ENCODE measurements around the gene C16orf92. TPM values are rescaled to one million over a fixed set of nuclear protein-coding genes. Genes with fewer than 3 reads are reported as not detected.

The C16orf92 gene
- total RNA-seq, 1 donor from 2014 or later, result not detected

DNA sequence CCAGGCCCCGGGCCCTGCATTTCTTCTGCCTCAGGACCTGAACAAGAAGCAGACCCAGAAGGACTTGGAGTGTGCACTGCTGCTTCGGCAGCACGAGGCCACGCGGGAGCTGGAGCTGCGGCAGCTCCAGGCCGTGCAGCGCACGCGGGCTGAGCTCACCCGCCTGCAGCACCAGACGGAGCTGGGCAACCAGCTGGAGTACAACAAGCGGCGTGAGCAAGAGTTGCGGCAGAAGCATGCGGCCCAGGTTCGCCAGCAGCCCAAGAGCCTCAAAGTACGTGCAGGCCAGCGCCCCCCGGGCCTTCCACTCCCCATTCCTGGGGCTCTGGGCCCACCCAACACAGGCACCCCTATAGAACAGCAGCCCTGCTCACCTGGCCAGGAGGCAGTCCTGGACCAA is 36.8 kb upstream of the C16orf92 start:
- H3K27ac Mint-ChIP-seq, result no peak overlapping the region
- H3K27me3 Mint-ChIP-seq, result no peaks in the 10 kb centered on the region
- H3K36me3 Mint-ChIP-seq (ENCODE audit: insufficient read depth), result peaks cover 22% of the 10 kb centered on the region
- no peak overlapping the region for H3K4me3 Mint-ChIP-seq (ENCODE audit: low read depth)
- H3K9me3 Mint-ChIP-seq (ENCODE audit: low read depth), result no peaks in the 10 kb centered on the region
- DNase-seq (ENCODE audit: low spot score, unreplicated experiment), result no peak
- TF ChIP-seq, protein P1, sequence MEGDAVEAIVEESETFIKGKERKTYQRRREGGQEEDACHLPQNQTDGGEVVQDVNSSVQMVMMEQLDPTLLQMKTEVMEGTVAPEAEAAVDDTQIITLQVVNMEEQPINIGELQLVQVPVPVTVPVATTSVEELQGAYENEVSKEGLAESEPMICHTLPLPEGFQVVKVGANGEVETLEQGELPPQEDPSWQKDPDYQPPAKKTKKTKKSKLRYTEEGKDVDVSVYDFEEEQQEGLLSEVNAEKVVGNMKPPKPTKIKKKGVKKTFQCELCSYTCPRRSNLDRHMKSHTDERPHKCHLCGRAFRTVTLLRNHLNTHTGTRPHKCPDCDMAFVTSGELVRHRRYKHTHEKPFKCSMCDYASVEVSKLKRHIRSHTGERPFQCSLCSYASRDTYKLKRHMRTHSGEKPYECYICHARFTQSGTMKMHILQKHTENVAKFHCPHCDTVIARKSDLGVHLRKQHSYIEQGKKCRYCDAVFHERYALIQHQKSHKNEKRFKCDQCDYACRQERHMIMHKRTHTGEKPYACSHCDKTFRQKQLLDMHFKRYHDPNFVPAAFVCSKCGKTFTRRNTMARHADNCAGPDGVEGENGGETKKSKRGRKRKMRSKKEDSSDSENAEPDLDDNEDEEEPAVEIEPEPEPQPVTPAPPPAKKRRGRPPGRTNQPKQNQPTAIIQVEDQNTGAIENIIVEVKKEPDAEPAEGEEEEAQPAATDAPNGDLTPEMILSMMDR (IDR thresholded peaks at IDR 0.05; ENCODE audit: unreplicated experiment), result no peak
- no peaks in the 10 kb centered on the region for H3K4me1 Mint-ChIP-seq (ENCODE audit: low read depth)

DNA sequence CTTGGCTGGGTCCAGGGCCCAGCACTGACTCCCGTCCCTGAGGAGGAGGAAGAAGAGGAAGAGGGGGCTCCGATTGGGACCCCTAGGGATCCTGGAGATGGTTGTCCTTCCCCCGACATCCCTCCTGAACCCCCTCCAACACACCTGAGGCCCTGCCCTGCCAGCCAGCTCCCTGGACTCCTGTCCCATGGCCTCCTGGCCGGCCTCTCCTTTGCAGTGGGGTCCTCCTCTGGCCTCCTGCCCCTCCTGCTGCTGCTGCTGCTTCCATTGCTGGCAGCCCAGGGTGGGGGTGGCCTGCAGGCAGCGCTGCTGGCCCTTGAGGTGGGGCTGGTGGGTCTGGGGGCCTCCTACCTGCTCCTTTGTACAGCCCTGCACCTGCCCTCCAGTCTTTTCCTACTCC is 36.1 kb upstream of the C16orf92 start:
- Mint-ChIP-seq H3K9me3 (ENCODE audit: low read depth) (no peaks in the 10 kb centered on the region), H3K27ac (no peak overlapping the region), H3K36me3 (ENCODE audit: insufficient read depth) (peaks cover 22% of the 10 kb centered on the region), H3K4me1 (ENCODE audit: low read depth) (no peaks in the 10 kb centered on the region), H3K27me3 (no peaks in the 10 kb centered on the region), H3K4me3 (ENCODE audit: low read depth) (no peak overlapping the region)
- no peak for DNase-seq (ENCODE audit: low spot score, unreplicated experiment)
- TF ChIP-seq, protein P1 (IDR thresholded peaks at IDR 0.05; ENCODE audit: unreplicated experiment), result no peak

DNA sequence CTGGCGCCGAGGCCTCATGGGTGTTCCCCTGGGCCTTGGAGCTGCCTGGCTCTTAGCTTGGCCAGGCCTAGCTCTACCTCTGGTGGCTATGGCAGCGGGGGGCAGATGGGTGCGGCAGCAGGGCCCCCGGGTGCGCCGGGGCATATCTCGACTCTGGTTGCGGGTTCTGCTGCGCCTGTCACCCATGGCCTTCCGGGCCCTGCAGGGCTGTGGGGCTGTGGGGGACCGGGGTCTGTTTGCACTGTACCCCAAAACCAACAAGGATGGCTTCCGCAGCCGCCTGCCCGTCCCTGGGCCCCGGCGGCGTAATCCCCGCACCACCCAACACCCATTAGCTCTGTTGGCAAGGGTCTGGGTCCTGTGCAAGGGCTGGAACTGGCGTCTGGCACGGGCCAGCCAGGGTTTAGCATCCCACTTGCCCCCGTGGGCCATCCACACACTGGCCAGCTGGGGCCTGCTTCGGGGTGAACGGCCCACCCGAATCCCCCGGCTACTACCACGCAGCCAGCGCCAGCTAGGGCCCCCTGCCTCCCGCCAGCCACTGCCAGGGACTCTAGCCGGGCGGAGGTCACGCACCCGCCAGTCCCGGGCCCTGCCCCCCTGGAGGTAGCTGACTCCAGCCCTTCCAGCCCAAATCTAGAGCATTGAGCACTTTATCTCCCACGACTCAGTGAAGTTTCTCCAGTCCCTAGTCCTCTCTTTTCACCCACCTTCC is 35.5 kb upstream of the C16orf92 start:
- H3K9me3 Mint-ChIP-seq (ENCODE audit: low read depth), result no peaks in the 10 kb centered on the region
- peaks cover 20% of the 10 kb centered on the region for H3K36me3 Mint-ChIP-seq (ENCODE audit: insufficient read depth)
- no peak for DNase-seq (ENCODE audit: low spot score, unreplicated experiment)
- H3K27ac Mint-ChIP-seq, result no peak overlapping the region
- TF ChIP-seq, protein P1 (IDR thresholded peaks at IDR 0.05; ENCODE audit: unreplicated experiment), result no peak
- no peaks in the 10 kb centered on the region for H3K4me1 Mint-ChIP-seq (ENCODE audit: low read depth)
- H3K4me3 Mint-ChIP-seq (ENCODE audit: low read depth), result no peak overlapping the region
- no peaks in the 10 kb centered on the region for H3K27me3 Mint-ChIP-seq

DNA sequence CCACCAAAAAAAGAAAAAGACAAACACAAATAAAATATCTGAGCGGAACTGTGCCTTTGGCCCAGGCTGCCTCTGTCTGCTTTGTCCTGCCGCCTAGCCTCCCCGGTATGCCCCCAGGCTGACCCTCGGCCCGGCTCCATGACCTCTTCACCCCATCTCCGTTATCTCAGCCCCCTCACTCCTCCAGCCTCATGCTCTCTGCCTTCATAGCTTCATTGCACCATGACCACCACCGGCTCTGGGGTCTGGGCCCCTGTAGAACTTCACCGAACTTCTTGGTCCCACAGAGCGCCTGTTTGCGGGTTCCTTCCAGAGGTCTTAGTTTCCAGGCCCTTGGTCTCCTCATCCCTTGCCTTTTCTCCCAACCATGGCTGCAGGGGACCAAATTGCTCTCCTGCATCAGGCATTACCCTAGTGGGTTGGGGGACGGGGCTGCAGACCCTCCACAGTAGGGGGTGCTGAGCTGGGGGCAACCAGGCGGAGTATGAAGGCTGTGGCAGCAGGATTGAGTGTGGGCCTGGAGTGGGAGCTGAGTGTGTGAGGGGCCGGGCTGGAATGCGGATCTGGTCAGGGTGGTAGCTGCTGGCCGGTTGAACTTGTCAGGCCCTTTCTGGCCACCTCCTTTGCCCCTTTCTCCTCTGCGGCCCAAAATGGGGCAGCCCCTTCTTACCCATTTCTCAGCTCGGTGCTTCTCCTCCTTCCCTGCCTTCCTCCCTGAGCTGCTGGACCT is 34.5 kb upstream of the C16orf92 start:
- TF ChIP-seq, protein P1 (IDR thresholded peaks at IDR 0.05; ENCODE audit: unreplicated experiment), result no peak
- DNase-seq (ENCODE audit: low spot score, unreplicated experiment), result no peak
- H3K27ac Mint-ChIP-seq, result peak overlapping the region; percentile 51
- H3K4me3 Mint-ChIP-seq (ENCODE audit: low read depth), result no peak overlapping the region
- no peaks in the 10 kb centered on the region for H3K27me3 Mint-ChIP-seq
- H3K4me1 Mint-ChIP-seq (ENCODE audit: low read depth), result no peaks in the 10 kb centered on the region
- no peaks in the 10 kb centered on the region for H3K9me3 Mint-ChIP-seq (ENCODE audit: low read depth)
- peaks cover 17% of the 10 kb centered on the region for H3K36me3 Mint-ChIP-seq (ENCODE audit: insufficient read depth)

DNA sequence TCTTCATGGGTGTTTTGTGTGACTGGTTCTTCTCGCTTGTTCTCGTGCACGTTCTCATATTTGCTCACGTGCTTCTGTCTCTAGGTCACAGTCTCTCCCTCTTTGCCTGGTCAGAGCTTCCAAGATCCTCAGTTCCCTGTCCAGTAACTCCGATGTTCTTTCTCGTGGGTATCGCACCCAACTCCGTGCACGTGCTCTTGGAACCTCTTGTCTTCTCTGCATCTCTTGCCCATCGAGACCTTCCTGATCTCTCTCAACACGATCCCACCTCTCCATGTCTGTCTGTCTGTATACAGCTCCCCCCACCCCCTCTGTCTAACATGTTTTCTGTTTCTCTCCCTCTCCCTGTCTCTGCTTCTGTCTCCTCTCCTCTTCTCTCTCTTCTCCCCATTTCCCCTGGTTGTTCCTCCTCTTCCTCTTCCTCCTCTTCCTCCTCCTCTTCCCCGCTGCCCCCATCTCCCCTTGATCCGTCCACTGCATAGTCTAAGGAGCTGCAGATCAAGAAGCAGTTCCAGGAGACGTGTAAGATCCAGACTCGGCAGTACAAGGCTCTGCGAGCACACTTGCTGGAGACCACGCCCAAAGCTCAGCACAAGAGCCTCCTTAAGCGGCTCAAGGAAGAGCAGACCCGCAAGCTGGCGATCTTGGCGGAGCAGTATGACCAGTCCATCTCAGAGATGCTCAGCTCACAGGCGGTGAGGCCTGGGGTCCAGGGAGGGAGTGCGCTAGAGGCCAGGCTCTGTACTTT is 33.7 kb upstream of the C16orf92 start:
- Mint-ChIP-seq H3K27ac (peak overlapping the region; percentile 51), H3K36me3 (ENCODE audit: insufficient read depth) (peaks cover 14% of the 10 kb centered on the region)

More for the DNA sequence above, 33.7 kb upstream of the C16orf92 start:
- no peaks in the 10 kb centered on the region for H3K9me3 Mint-ChIP-seq (ENCODE audit: low read depth)
- H3K27me3 Mint-ChIP-seq, result no peaks in the 10 kb centered on the region
- no peak for DNase-seq (ENCODE audit: low spot score, unreplicated experiment)
- H3K4me3 Mint-ChIP-seq (ENCODE audit: low read depth), result no peak overlapping the region
- peaks cover 2% of the 10 kb centered on the region for H3K4me1 Mint-ChIP-seq (ENCODE audit: low read depth)
- TF ChIP-seq, protein P1 (IDR thresholded peaks at IDR 0.05; ENCODE audit: unreplicated experiment), result no peak

Data from progenitor cell of endocrine pancreas (in vitro differentiated cells).